ENCODE results near the gene MGAT1.
A peak's percentile ranks its signal among the peaks of the same experiment; 100 is the strongest.

GRCh38 chr5:180802325-180803180, at the start of gene MGAT1:
- TF ChIP-seq POLR2A (IDR thresholded peaks at IDR 0.05; ENCODE audit: low read depth, low read length) (peak; percentile 76; the same call in 1 of the 2 replicates), POLR2AphosphoS5 (IDR thresholded peaks at IDR 0.05; ENCODE audit: low read depth, low read length) (no peak), TAF1 (IDR thresholded peaks at IDR 0.05; ENCODE audit: borderline replicate concordance, low read depth, low read length) (peak; percentile 27; the same call in 1 of the 2 replicates)

All from GM12892 (cell line).